Esophagus squamous epithelium (tissue), 4 donors: ENCODE measurements around the gene GP1BB.

ENCODE experiments used
- POLR2A ChIP-seq, 4 donors: fragments of 450-650 bp; IDR thresholded peaks; one replicate each; pipeline ENCODE4 v1.6.1; 2017; ENCODE audit warnings: antibody characterized with exemption in 4 of 4, mild to moderate bottlenecking in 4 of 4, moderate library complexity in 3 of 4
- TF ChIP-seq, protein P1 (sequence below), 6 experiments: fragments of 450-650 bp in 4 of 6; fragments of 200-600 bp in 2 of 6; sonication (generic) in 2 of 6; IDR thresholded peaks; one replicate each; pipeline ENCODE4 v1.5.1; 2016 to 2019; ENCODE audit warnings: antibody characterized with exemption in 6 of 6, mild to moderate bottlenecking in 4 of 6, moderate library complexity in 4 of 6

DNA sequence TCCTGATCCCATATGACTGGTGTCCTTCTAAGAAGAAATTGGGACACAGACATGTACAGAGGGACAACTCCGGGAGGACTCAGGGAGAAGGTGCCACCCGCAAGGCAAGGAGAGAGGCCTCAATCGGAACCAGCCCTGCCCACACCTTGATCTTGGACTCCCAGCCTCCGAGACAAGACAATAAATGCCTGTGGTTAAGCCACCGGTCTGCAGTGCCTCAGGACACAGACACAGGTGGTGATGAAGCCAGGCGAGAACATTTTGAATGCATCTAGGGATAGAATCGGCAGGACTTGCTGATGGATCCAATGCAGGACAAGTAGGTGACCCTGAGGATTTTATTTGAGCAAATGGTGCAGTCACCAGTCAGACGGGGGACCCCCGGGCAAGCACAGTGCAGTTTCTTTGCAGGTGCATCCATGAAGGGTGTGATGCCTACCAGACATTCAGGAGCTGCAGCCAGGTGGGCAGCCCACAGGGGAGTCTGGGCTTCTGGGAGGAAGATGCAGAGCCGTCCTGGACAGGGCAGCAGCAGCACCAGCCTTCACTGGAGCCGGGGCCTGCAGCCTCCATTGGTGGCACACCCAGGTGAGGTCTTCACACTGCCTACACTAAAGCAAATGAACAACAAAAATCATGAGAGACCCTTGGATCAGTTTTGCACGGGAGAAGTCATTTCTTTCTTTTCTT, 29.2 kb upstream of the GP1BB start:
- TF ChIP-seq, protein P1, sequence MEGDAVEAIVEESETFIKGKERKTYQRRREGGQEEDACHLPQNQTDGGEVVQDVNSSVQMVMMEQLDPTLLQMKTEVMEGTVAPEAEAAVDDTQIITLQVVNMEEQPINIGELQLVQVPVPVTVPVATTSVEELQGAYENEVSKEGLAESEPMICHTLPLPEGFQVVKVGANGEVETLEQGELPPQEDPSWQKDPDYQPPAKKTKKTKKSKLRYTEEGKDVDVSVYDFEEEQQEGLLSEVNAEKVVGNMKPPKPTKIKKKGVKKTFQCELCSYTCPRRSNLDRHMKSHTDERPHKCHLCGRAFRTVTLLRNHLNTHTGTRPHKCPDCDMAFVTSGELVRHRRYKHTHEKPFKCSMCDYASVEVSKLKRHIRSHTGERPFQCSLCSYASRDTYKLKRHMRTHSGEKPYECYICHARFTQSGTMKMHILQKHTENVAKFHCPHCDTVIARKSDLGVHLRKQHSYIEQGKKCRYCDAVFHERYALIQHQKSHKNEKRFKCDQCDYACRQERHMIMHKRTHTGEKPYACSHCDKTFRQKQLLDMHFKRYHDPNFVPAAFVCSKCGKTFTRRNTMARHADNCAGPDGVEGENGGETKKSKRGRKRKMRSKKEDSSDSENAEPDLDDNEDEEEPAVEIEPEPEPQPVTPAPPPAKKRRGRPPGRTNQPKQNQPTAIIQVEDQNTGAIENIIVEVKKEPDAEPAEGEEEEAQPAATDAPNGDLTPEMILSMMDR (IDR thresholded peaks at IDR 0.05): no peak
- TF ChIP-seq POLR2A (IDR thresholded peaks at IDR 0.05): no peak
